Activated naive CD4-positive, alpha-beta T cell treated with Interleukin-2 at 50 U/mL for 16 hours (primary cell): ENCODE measurements around the gene RXFP2.

Experiments used
- DNase-seq: peaks from one replicate; pipeline ENCODE4 v3.0.0-alpha.2; 2020

RXFP2 gene

GRCh38 chr13:31768351-31768750, 29.0 kb downstream of the RXFP2 start:
- no peak for DNase-seq

DNA sequence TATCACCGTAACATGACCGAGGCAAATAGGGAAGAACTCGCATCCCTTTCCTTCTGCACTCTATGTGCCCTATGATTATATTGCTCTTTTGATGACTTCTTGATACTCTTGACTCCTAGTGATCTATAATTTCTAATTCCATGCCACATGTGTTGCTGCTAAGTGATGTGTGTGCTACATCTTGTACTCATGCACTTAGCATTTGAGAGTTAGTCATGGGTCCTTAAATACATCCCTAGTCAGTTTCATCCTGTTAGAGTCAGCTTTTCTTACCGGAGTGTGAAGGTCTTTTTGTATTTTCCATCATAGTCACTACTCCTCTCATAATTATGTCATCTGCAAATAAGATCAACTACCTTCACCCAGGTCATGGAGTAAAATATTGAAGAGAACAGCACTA, 30.2 kb downstream of the RXFP2 start:
- no peak for DNase-seq

DNA sequence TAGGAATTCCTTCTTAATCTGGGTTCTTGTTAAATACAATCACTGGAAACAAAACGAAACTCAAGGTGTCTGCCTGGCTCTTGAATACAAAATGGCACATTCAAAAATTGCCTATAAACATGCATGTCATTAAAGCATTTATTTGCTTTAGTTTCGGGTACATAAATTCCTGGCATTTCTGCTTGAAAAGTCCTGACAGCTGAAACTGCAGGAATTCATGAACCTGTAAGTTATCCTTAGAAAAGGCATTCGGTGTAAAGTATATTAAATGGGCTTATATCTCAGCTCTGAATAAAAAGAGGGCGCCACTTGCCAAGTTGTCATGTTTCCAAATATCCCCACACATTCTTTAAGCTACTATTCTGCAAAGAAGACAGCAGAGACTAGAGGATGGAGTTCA, 32.9 kb downstream of the RXFP2 start:
- no peak for DNase-seq

- no peak for DNase-seq
These were observed 34.2 kb downstream of the RXFP2 start for GRCh38 chr13:31773538-31773937.

GRCh38 chr13:31774186-31774750, 34.9 kb downstream of the RXFP2 start:
- no peak for DNase-seq

DNA sequence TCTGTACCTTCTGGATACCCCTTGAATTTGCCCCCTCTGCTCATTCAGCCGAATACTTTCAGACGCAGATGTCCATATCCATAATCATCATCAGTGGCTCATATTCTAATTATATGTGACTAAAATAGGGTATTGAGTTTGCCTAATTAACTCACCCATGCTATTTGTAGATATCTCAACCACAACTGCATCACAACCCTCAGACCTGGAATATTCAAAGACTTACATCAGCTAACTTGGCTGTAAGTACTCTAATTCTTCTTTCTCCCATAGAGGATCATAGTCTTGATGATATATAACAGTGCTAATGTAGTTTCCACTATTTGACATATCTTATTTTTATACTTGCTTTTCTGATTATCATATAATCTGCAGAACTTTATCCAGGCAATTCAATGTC, 35.8 kb downstream of the RXFP2 start:
- no peak for DNase-seq

GRCh38 chr13:31775686-31776085, 36.4 kb downstream of the RXFP2 start:
- DNase-seq, result no peak

DNA sequence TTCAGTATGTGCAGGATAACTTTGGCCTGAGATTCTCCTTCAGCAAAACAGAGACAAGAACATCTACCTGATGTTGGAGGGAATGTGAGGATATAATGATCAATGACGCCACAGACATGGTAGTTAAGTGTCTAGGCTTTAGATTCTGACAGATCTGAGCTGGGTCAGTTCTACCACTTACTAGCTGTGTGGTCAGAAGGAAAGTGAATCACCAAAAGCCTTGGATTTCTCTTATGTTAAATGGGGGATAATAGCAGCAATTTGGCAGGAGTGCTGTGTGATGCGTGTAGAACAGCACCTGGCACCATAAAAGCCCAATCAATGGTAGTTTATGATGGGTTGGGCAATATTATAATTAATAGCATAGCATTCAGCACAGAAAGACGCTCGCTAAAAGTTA, 41.7 kb downstream of the RXFP2 start:
- DNase-seq, result no peak

DNA sequence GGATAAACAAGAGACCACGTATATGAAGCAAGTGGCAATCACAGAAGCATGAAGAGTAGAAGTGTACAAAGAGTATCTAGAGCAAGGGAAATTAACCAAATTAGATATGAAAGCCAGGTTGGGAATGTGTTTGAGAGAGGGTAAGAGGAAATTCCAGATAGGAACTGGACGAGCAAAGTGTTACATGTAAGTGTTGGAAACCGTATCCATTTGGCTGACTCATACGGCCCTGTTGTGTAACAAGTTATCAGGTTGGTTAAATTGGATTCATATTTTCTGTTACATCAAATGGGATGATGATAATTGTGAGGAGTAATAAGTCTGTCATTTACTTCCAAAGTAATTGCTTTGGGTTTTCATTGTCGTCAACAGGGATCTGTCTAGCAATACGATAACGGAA, 46.7 kb downstream of the RXFP2 start:
- no peak for DNase-seq

- DNase-seq, result no peak
These were observed 51.7 kb downstream of the RXFP2 start for GRCh38 chr13:31790992-31791391.

- no peak for DNase-seq
These were observed 53.9 kb downstream of the RXFP2 start for GRCh38 chr13:31793246-31793645.

DNA sequence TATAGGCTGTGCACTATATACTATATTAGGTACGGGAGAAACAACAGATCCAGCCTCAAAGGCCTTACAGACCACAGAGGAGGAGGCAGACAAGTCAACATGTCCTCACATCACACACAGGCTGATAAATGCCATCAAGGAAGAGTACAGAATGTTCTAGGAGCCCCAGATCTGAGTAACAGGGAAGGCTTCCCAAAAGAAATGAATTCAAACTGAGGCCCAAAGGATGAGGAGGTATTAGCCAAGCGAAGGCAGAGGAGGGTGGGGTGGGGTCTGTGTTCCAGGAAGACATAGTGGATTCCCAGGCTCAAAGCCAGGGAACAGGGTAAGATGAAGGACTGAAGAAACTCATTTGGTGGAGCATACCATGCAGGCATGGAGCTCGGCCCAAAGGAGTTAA, 55.1 kb downstream of the RXFP2 start:
- no peak for DNase-seq

- no peak for DNase-seq
These were observed 57.9 kb downstream of the RXFP2 start for GRCh38 chr13:31797154-31797775.

GRCh38 chr13:31798189-31798588, 58.9 kb downstream of the RXFP2 start:
- DNase-seq, result no peak

DNA sequence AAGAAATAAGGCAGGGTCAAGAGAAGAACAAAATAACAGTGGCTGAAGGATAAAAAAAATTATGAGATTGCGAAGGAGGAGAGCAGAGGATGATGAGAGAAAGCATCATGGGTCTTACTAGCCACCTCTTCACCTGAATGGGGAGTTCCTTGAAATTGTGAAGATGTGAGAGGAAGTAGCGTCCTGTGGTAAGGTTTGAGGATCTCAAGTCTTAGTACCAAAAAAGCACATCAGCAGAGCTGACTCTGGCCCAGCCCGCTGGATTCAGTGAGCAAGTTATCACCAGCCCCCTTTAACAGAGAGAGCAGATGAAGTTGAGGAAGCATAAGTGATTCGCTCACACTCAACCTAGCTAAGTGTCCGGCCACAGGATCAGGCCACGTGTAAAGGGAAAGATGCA, 61.8 kb downstream of the RXFP2 start:
- DNase-seq, result no peak

DNA sequence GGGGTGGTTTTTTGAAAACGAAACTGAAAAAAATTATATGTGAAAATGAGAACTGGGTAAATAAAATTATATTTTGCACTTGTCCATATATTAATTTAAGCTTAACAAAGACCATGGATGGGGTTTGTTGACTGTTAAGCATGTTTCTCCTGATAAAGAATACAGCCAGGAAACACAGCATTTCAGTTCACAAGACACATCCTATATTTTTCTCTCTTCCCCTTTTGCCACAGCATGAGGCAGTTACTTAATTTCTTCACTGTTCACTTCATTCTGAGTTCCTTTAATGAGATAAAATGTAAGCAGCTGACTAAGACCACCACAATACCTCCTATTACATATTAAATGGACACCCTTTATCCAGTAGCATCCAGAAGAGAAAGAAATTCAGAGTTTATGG, 64.0 kb downstream of the RXFP2 start:
- no peak for DNase-seq

DNA sequence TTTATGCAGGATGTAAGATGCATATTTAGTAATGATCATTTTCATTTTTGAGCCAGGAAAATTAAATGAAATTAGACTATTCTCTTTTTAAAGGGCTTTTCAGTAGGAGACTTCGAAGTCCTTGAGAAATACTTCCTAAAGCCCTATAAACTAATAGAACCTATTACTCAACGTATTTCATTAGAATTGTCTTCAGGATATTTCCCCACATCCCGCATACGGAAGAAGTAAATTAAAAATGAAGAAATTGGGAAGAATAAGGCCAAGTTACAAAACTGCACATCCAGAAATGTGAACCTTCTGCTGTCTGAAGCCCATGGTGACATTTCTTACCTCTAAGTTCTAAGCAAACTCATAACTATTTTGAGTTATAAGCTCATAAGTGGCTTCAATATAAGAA, 66.5 kb downstream of the RXFP2 start:
- DNase-seq, result no peak

DNA sequence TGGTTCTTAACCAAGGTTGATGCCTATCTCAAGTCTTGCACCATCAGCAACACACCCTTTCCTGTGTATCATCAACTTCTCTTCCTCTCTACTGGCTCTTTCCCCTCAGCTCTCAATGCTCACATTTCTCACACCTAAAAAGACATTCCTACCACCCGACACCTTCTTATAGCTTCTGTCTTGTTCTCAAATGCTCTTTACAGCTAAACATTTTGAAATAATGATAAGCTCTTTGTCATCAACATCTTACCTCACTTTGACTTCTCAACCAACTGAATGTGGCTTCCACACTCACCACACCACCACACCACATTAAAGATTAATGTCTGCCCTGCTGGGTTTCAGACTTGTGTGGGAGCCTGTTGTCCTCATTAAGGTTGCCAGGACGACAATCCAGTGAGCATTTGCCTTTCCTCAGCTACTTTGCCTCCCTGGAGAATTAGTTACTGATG, 67.8 kb downstream of the RXFP2 start:
- peak; percentile 39 for DNase-seq

DNA sequence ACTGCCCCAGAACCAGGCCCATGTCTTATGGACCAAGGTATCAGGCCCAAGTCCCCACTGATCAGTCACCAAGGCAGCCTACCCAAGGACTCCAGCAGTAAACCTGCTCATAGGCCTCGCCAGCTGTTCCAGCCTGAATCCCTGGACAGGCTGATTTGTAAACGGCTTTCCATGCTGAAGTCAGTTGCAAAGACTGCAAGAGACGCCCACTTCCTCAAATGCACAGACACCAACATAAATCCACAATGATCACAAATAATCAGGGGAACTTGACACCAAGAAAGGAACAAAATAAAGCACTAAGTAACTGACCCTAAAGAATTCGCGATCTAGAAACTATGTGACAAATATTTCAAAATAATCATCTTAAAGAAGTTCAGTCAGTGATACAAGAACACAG, 75.2 kb downstream of the RXFP2 start:
- no peak for DNase-seq

- DNase-seq, result no peak
These were observed 76.2 kb downstream of the RXFP2 start for GRCh38 chr13:31815361-31816144.

- DNase-seq, result no peak
These were observed 78.9 kb downstream of the RXFP2 start for GRCh38 chr13:31818236-31818635.

- DNase-seq, result no peak
These were observed 85.6 kb downstream of the RXFP2 start for GRCh38 chr13:31824705-31825517.

GRCh38 chr13:31826521-31826920, 87.2 kb downstream of the RXFP2 start:
- DNase-seq, result no peak

DNA sequence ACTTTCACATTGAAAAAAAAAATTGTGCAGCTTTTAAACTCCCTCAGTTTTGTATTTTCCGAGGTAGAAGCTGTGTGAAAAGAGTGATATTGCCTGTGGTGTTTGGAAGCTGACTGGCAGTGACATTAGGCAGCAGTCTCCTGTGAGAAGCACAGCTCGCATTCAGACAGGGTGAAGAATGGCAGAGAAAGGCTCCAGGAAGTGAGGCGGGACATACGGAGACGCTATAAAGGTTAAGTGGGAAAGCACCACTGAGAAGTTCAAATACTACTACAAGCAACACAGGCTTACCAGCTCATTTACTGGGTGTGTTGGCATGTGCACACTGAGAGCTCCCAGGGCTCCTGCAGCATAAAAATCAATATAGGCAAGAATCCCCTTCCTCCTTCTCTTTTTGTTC, 88.4 kb downstream of the RXFP2 start:
- DNase-seq, result no peak
